Nephron (organoid): ENCODE results near the gene ADAMTS16.

ENCODE experiments used
- H3K27ac Mint-ChIP-seq, 3 experiments: 2 replicates each; pipeline ENCODE4 v1.8.0; 2020; ENCODE audit warnings: mixed read lengths in 3 of 3, mild to moderate bottlenecking in 2 of 3, moderate library complexity in 1 of 3
- H3K27me3 Mint-ChIP-seq: 2 replicates; pipeline ENCODE4 v1.8.0; 2021; ENCODE audit warnings: low read depth, mild to moderate bottlenecking, moderate library complexity, mixed read lengths
- H3K36me3 Mint-ChIP-seq: 2 replicates; pipeline ENCODE4 v1.8.0; 2020; ENCODE audit warnings: low read depth, mixed read lengths
- H3K4me1 Mint-ChIP-seq: 2 replicates; pipeline ENCODE4 v1.8.0; 2020; ENCODE audit warnings: mixed read lengths
- H3K4me3 Mint-ChIP-seq, 3 experiments: 2 replicates each; pipeline ENCODE4 v1.8.0; 2020; ENCODE audit warnings: mild to moderate bottlenecking in 3 of 3, mixed read lengths in 3 of 3, moderate library complexity in 2 of 3
- H3K9me3 Mint-ChIP-seq: 2 replicates; pipeline ENCODE4 v1.8.0; 2020; ENCODE audit warnings: mixed read lengths
- CTCF ChIP-seq, 3 experiments: fragments of 200-600 bp; sonication (generic); IDR thresholded peaks; one replicate each; pipeline ENCODE4 v1.5.0; 2021; ENCODE audit warnings: antibody characterized with exemption in 3 of 3; ENCODE audit not compliant: unreplicated experiment in 3 of 3

The ADAMTS16 gene

GRCh38 chr5:5303242-5303641, 163.1 kb downstream of the ADAMTS16 start:
- Mint-ChIP-seq H3K27me3 (peaks cover 7% of the 10 kb centered on the region), H3K36me3 (peaks cover 40% of the 10 kb centered on the region), H3K9me3 (peaks cover 7% of the 10 kb centered on the region), H3K4me3 (no peak overlapping the region), H3K4me1 (peaks cover 18% of the 10 kb centered on the region), H3K27ac (no peak overlapping the region)
- TF ChIP-seq CTCF (IDR thresholded peaks at IDR 0.05; ENCODE audit: unreplicated experiment in 3 of 3): no peak

- peak overlapping the region in 1 of 3 experiments; percentile 42 for H3K27ac Mint-ChIP-seq
- peaks cover 42% of the 10 kb centered on the region for H3K36me3 Mint-ChIP-seq
- no peak overlapping the region for H3K4me3 Mint-ChIP-seq
- H3K27me3 Mint-ChIP-seq: peaks cover 9% of the 10 kb centered on the region
- peaks cover 8% of the 10 kb centered on the region for H3K4me1 Mint-ChIP-seq
- TF ChIP-seq CTCF (IDR thresholded peaks at IDR 0.05; ENCODE audit: unreplicated experiment in 3 of 3): no peak
- peaks cover 7% of the 10 kb centered on the region for H3K9me3 Mint-ChIP-seq
Measured at GRCh38 chr5:5304361-5305020, 164.4 kb downstream of the ADAMTS16 start.

- Mint-ChIP-seq H3K9me3 (peaks cover 7% of the 10 kb centered on the region), H3K27me3 (peaks cover 15% of the 10 kb centered on the region), H3K36me3 (peaks cover 32% of the 10 kb centered on the region), H3K4me3 (no peak overlapping the region), H3K4me1 (peaks cover 8% of the 10 kb centered on the region), H3K27ac (peak overlapping the region in 1 of 3 experiments; percentile 29)
- no peak for TF ChIP-seq CTCF (IDR thresholded peaks at IDR 0.05; ENCODE audit: unreplicated experiment in 3 of 3)
Measured at GRCh38 chr5:5306696-5307095, 166.6 kb downstream of the ADAMTS16 start.

- Mint-ChIP-seq H3K36me3 (peaks cover 27% of the 10 kb centered on the region), H3K27ac (no peak overlapping the region), H3K9me3 (peaks cover 4% of the 10 kb centered on the region), H3K4me1 (peaks cover 15% of the 10 kb centered on the region), H3K27me3 (peaks cover 15% of the 10 kb centered on the region), H3K4me3 (no peak overlapping the region)
- no peak for TF ChIP-seq CTCF (IDR thresholded peaks at IDR 0.05; ENCODE audit: unreplicated experiment in 3 of 3)
Measured at GRCh38 chr5:5308319-5308718, 168.2 kb downstream of the ADAMTS16 start.

GRCh38 chr5:5309645-5310044, 169.5 kb downstream of the ADAMTS16 start:
- Mint-ChIP-seq H3K27me3 (peaks cover 15% of the 10 kb centered on the region), H3K36me3 (peaks cover 22% of the 10 kb centered on the region), H3K9me3 (no peaks in the 10 kb centered on the region), H3K4me1 (peaks cover 28% of the 10 kb centered on the region), H3K4me3 (no peak overlapping the region), H3K27ac (no peak overlapping the region)
- TF ChIP-seq CTCF (IDR thresholded peaks at IDR 0.05; ENCODE audit: unreplicated experiment in 3 of 3): no peak

- Mint-ChIP-seq H3K9me3 (no peaks in the 10 kb centered on the region), H3K4me1 (peaks cover 44% of the 10 kb centered on the region), H3K36me3 (peaks cover 10% of the 10 kb centered on the region), H3K27me3 (peaks cover 16% of the 10 kb centered on the region), H3K4me3 (no peak overlapping the region), H3K27ac (peak overlapping the region; percentile 47 to 80 (median 79))
- no peak for TF ChIP-seq CTCF (IDR thresholded peaks at IDR 0.05; ENCODE audit: unreplicated experiment in 3 of 3)
Measured at GRCh38 chr5:5313101-5313635, 173.0 kb downstream of the ADAMTS16 start.
